Right forelimb (tissue), 1 donor: Measurements from ENCODE around the gene SLC6A4.

Source experiments
- DNase-seq: peaks from one replicate; pipeline ENCODE4 v3.0.0-alpha.2; 2018

Gene SLC6A4

DNA sequence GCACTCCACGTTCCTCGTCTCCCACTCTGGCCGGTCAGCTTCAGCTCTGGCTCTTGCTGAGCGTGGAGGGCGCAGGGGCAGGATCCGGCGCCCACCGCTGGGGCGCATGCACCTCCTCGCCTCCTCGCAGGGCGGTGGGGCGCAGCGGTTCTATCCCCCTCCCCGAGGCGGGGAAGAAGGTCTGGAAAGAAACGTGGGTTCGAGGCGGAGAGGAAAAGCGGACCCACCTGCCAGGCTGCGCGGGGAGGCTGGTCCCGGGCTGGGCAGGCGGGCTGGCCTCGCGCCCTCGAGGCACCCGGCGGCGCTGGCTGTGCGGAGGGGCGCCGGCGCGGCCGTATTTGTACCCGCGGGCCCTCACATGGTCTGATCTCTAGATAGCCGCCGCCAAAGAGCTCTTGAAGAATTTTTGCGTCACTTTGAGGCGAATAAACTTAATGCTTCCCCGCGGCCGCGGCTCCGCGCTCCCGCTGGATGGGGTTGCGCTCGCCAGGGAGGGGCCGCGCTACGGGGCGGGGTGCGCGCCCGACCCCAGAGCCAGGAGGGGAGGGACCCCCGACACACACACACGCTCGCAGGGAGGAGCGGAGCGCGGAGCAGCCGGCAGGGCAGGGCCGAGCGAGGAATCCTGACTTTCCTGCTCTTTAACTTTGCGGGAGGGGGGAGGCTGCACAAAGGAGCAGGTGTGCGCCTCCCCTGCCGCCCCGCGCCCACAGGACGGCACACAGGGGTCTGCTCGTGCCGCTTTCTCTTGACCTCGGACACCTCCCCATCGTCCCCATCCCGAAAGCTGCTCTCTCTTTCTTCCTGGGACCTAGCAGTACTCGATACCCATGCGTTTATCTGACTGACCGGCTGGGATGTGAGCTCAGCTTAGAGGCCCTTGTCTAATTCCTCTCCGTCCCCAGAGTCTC, at the start of gene SLC6A4:
Gene SLC6A4, minus strand, starts transcription at position 312 of the 911 bp plus-strand sequence. CDS start 13,739 bp downstream, outside the sequence.
- DNase-seq, result no peak

GRCh38 chr17:30279156-30279555, 43.7 kb upstream of the SLC6A4 start:
- no peak for DNase-seq

- DNase-seq, result no peak
These were observed 42.5 kb upstream of the SLC6A4 start for GRCh38 chr17:30278032-30278431.

GRCh38 chr17:30275911-30276310, 40.4 kb upstream of the SLC6A4 start:
- no peak for DNase-seq

DNA sequence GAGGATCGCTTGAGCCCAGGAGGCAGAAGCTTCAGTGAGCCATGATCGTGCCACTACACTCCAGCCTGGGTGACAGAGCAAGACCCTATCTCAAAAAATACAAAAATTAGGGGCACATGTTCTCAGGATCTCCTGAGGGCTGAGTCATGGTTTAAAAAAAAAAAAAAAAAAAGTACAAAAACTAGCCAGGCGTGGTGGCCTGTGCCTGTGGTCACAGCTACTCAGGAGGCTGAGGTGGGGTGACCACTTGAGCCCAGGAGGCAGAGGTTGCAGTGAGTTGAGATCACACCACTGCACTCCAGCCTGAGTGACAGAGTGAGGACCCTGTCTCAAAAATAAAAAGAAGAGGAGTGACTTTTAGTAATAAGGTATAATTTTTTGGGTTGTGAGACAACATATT, 39.4 kb upstream of the SLC6A4 start:
- DNase-seq, result no peak

- no peak for DNase-seq
These were observed 37.9 kb upstream of the SLC6A4 start for GRCh38 chr17:30273373-30273772.

- DNase-seq, result no peak
These were observed 35.6 kb upstream of the SLC6A4 start for GRCh38 chr17:30271102-30271501.

GRCh38 chr17:30267625-30268024, 32.1 kb upstream of the SLC6A4 start:
- no peak for DNase-seq

DNA sequence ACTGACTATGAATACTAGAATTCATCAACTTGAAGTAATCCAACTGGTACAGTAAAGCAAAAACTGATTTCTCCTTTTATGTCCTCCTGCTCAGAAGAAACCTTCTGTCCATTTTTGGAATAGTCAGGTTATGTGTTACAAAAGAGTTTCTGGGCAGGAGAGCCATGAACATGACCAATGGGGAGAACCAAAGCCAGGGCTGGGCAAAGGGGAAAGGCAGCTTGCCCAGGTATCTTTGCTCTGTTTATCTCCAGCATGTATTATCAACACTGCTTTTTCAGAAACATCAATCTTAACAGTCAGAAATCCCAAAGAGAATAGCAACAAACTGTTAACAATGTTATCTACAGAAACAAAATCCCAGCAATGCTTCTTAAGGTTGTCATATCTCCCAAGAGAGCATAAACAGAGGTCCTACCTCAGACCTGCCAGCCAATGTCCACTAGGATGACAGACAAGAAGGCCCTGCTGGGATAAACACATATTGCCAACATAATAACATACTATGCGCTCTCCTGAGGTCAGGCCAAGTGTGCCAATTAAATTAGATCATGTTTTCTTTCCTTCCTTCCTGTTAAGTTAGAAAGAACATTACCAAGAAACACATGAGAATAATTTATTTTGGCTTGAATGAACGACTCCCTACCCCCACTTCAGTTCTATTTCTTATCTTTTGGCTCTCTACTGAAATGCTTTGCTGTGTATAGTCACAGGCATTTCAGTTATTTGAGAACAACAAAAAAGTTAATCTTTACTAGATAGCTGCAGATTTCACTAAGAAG, 28.2 kb upstream of the SLC6A4 start:
- no peak for DNase-seq

- DNase-seq, result no peak
These were observed 21.4 kb upstream of the SLC6A4 start for GRCh38 chr17:30256756-30257506.

DNA sequence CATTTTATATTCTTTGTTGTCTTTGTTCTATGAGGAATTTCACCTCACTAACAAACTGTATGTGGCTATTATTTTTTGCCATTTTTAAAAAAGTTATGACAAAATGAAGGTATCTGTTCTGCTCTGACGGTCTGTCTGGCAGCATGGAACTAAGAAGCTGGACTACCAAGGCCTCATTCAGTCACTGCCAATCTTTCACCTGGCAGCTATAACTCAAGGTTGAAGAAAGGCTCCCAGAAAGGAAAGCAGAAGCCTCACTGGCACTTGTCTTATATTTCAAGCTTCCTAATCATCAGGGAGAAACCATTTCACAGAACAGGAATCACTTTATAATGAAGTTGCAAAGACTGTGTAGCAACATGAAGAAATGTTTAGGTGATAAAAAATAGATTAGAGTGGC, 18.7 kb upstream of the SLC6A4 start:
- no peak for DNase-seq

DNA sequence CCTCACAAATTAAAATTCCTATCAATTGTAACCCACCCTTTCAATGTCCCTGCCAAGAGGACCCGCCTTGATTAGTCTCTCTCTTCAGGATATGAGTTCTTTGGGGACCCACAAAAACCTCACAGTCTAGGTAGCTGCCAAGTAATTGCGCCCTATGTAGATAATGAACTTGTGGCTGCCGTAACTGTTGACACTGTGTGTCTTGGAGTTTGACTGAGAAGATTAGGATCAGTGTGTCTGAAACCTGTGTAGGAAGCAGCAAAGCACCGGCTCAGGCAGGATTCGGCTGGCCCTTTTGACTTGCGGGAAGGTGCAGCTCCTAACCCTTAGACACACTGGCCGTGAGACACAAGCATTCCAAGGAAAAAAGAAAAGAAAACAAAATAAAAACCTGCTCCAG, 17.8 kb upstream of the SLC6A4 start:
- no peak for DNase-seq

- no peak for DNase-seq
These were observed 16.4 kb upstream of the SLC6A4 start for GRCh38 chr17:30251931-30252330.

- DNase-seq, result no peak
These were observed 14.0 kb upstream of the SLC6A4 start for GRCh38 chr17:30249460-30249859.

DNA sequence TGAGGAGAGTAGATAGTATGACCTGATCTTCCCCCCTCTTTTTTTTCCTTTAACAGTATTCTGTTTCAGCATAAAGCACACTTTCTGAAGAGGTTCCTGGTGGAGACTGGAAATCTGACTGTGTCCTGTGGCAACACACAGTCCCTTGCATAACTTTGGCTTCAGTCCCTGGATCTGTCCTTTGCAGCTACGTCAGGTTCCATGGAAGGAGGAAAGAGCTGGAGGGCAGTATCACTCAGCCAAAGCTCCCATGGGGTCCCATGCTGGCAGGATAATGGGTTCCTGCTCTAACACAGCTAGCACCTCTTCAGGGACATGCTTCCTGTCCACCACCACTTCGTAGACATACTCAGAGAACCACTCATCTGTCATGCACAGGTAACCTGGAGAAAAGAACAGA, 13.3 kb upstream of the SLC6A4 start:
- DNase-seq, result no peak

DNA sequence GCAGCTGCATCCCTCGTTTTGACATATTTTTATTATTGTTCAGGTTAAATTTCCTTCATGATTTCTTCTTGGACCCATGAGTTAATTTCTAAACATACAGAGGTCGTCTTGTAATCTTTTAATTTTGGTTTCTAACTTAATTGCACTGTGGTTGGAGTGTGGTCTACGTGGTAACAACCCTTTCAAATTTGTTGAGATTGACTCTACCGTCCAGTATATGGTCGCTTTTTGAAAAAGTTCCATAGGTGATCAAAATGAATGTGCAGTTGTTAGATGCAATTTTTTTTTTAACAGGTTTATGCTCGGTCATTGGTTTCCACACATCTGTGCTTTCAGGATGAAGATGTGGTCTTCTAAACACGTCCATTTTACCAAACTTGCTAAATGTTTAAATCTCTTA, 11.0 kb upstream of the SLC6A4 start:
- no peak for DNase-seq

DNA sequence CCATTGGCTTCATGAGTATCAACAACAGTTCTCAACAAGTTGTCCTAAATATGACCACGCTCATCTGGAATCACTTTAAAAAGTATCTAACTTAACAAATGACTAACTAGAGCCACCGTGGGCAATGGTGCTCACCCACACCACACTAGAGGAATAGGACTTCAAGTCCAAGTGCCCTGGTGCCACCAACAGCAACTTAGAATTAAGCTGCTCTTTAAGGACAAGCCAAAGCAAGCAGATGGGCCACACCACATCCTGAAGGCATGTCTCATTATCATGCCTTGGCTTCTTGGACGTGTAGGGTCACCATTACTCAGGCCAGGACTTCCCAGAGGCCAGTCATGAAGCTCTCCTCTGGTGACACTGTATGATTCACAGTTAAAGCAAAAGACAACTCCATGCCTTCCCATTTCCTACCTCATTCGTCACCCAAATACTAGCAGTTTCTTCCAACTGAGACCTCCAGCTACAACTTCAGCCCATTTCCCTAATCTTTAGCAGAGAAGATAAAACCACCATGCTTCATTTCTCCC, 9.4 kb upstream of the SLC6A4 start:
- DNase-seq, result no peak

DNA sequence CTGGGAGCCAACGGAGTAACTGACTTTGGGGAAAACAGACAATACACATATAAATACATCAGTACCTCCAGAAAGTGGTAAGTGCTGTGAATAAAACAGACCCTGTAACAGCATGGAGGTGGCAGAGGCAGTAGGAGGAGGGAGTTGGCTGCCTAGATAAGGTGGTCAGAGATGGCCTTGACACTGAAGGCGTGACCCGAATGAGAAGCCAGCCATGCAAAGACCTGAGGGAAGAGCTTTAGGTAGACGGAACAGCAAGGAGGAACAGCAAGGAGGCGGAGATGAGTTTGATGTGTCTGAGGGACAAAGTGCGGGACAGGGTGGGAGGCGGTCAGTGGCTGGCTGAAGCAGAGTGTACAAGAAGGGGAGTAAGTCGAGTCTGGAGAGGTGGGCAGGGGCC, 8.1 kb upstream of the SLC6A4 start:
- no peak for DNase-seq

GRCh38 chr17:30243002-30243401, 7.5 kb upstream of the SLC6A4 start:
- no peak for DNase-seq

DNA sequence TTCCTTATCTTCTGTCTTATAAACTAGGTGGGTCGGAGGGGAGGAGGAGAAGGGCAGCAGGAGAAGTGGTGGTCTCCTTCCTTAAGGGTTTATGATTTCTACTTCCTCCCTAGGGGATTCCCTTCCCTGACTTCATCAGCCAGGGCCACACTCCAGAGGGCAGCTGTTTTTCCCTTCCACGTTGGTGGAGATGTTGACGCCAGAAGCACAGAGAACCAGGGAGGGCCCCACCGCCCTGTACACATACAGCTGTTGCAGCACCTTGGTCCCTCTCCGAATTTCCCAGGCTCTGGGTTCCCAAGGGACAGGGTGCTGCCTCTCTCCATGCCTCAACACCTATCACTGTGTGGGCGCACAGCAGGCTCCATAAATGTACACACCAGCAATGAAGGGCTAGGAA, 5.6 kb upstream of the SLC6A4 start:
- DNase-seq, result no peak

- no peak for DNase-seq
These were observed 4.7 kb upstream of the SLC6A4 start for GRCh38 chr17:30240177-30240576.

GRCh38 chr17:30239089-30239462, 3.6 kb upstream of the SLC6A4 start:
- DNase-seq, result no peak
